ENCODE data around the gene ELMO1. TPM values are rescaled to one million over a fixed set of nuclear protein-coding genes. Genes with fewer than 3 reads are reported as not detected.

ELMO1 gene
- total RNA-seq, 4 donors from 2014 or later = 31.1 to 42.9 (median 38.7) TPM

GRCh38 chr7:36895192-36895591, 553.5 kb downstream of the ELMO1 start:
- no peak for TF ChIP-seq CTCF (IDR thresholded peaks at IDR 0.05)
- no peak for TF ChIP-seq POLR2AphosphoS5 (IDR thresholded peaks at IDR 0.05)
- no peak for TF ChIP-seq POLR2A (IDR thresholded peaks at IDR 0.05; ENCODE audit: low read depth)
- TF ChIP-seq EP300 (IDR thresholded peaks at IDR 0.05) = no peak
- Histone ChIP-seq H3K27me3 (no peaks in the 10 kb centered on the region), H3K4me3 (no peak overlapping the region), H3K4me1 (peaks cover 0 to 8% (median 0%) of the 10 kb centered on the region in 4 donors), H3K36me3 (peaks cover 0 to 25% (median 10%) of the 10 kb centered on the region in 4 donors), H3K9me3 (no peaks in the 10 kb centered on the region), H3K27ac (replicated peaks in 1 of 4) (no peak overlapping the region)
- WGBS = 64% methylated on average over 4 of the region's 4 CpGs
- no peak for DNase-seq (ENCODE audit: extremely low spot score)
- intact Hi-C loops (cut with DNase I) = no loop called here

GRCh38 chr7:36894190-36894589, 554.5 kb downstream of the ELMO1 start:
- H3K4me1 ChIP-seq = peaks cover 0 to 8% (median 0%) of the 10 kb centered on the region in 4 donors
- H3K9me3 ChIP-seq = no peaks in the 10 kb centered on the region
- DNase-seq (ENCODE audit: extremely low spot score) = no peak
- TF ChIP-seq CTCF (IDR thresholded peaks at IDR 0.05) (no peak), POLR2AphosphoS5 (IDR thresholded peaks at IDR 0.05) (no peak), EP300 (IDR thresholded peaks at IDR 0.05) (no peak), POLR2A (IDR thresholded peaks at IDR 0.05; ENCODE audit: low read depth) (no peak)
- H3K27ac ChIP-seq (replicated peaks in 1 of 4) = no peak overlapping the region
- H3K36me3 ChIP-seq = peaks cover 0 to 25% (median 10%) of the 10 kb centered on the region in 4 donors
- H3K4me3 ChIP-seq = no peak overlapping the region
- intact Hi-C loops (cut with DNase I) = no loop called here
- no peaks in the 10 kb centered on the region for H3K27me3 ChIP-seq
- 75% methylated on average over 1 of the region's 1 CpG for WGBS

DNA sequence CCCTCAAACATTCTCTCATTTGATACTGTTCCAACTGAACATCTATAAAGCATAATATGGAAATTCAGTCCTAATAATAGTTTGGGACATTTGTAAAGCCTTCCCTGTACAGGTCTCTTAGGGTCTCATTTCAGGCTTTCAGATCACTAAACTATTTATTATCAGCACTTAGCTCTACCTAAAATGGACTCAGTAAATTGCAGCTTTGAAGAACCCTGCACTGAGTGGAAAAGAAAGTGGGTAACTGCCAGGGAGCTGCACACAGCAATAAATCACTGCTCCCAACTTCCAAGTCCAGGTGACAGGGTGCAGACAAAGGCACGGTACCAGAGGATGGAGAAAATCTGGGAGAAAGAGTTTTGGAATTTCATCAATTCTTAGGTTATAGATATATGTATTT, 559.5 kb downstream of the ELMO1 start:
- DNase-seq (ENCODE audit: extremely low spot score) = no peak
- no peaks in the 10 kb centered on the region for H3K27me3 ChIP-seq
- no peaks in the 10 kb centered on the region for H3K4me1 ChIP-seq
- H3K27ac ChIP-seq (replicated peaks in 1 of 4) = no peak overlapping the region
- WGBS = 71% methylated on average over 1 of the region's 1 CpG
- H3K36me3 ChIP-seq = peaks cover 0 to 35% (median 21%) of the 10 kb centered on the region in 4 donors
- intact Hi-C loops (cut with DNase I) = no loop called here
- TF ChIP-seq POLR2AphosphoS5 (IDR thresholded peaks at IDR 0.05) (no peak), EP300 (IDR thresholded peaks at IDR 0.05) (no peak), POLR2A (IDR thresholded peaks at IDR 0.05; ENCODE audit: low read depth) (no peak), CTCF (IDR thresholded peaks at IDR 0.05) (no peak)
- no peak overlapping the region for H3K4me3 ChIP-seq
- H3K9me3 ChIP-seq = no peaks in the 10 kb centered on the region

- no peak overlapping the region for H3K4me3 ChIP-seq
- TF ChIP-seq EP300 (IDR thresholded peaks at IDR 0.05) = no peak
- no peak for TF ChIP-seq POLR2A (IDR thresholded peaks at IDR 0.05; ENCODE audit: low read depth)
- no peak for TF ChIP-seq CTCF (IDR thresholded peaks at IDR 0.05)
- no peak overlapping the region for H3K27ac ChIP-seq (replicated peaks in 1 of 4)
- no peak for DNase-seq (ENCODE audit: extremely low spot score)
- intact Hi-C loops (cut with DNase I) = no loop called here
- H3K36me3 ChIP-seq = peaks cover 0 to 32% (median 18%) of the 10 kb centered on the region in 4 donors
- no peaks in the 10 kb centered on the region for H3K4me1 ChIP-seq
- no peaks in the 10 kb centered on the region for H3K9me3 ChIP-seq
- H3K27me3 ChIP-seq = no peaks in the 10 kb centered on the region
- 68% methylated on average over 2 of the region's 2 CpGs for WGBS
These were observed 560.7 kb downstream of the ELMO1 start for GRCh38 chr7:36887969-36888368.

GRCh38 chr7:36887233-36887632, 561.4 kb downstream of the ELMO1 start:
- no peak for TF ChIP-seq POLR2AphosphoS5 (IDR thresholded peaks at IDR 0.05)
- TF ChIP-seq POLR2A (IDR thresholded peaks at IDR 0.05; ENCODE audit: low read depth) = no peak
- no peak for TF ChIP-seq CTCF (IDR thresholded peaks at IDR 0.05)
- TF ChIP-seq EP300 (IDR thresholded peaks at IDR 0.05) = no peak
- peaks cover 0 to 25% (median 15%) of the 10 kb centered on the region in 4 donors for H3K36me3 ChIP-seq

More at GRCh38 chr7:36887233-36887632, 561.4 kb downstream of the ELMO1 start:
- no peaks in the 10 kb centered on the region for H3K4me1 ChIP-seq
- no peaks in the 10 kb centered on the region for H3K9me3 ChIP-seq
- no peak overlapping the region for H3K4me3 ChIP-seq
- H3K27ac ChIP-seq (replicated peaks in 1 of 4) = no peak overlapping the region
- intact Hi-C loops (cut with DNase I) = no loop called here
- H3K27me3 ChIP-seq = no peaks in the 10 kb centered on the region
- WGBS = 81% methylated on average over 7 of the region's 9 CpGs
- DNase-seq (ENCODE audit: extremely low spot score) = no peak
